HPDE6-E6E7 (cell line): ENCODE results near the gene NCK2.
A peak's percentile ranks its signal among the peaks of the same experiment; 100 is the strongest.

ENCODE experiments used
- DNase-seq: peaks from one replicate; pipeline ENCODE4 v3.0.0; 2011; ENCODE audit warnings: missing footprints; ENCODE audit errors: extremely low spot score

NCK2 gene

DNA sequence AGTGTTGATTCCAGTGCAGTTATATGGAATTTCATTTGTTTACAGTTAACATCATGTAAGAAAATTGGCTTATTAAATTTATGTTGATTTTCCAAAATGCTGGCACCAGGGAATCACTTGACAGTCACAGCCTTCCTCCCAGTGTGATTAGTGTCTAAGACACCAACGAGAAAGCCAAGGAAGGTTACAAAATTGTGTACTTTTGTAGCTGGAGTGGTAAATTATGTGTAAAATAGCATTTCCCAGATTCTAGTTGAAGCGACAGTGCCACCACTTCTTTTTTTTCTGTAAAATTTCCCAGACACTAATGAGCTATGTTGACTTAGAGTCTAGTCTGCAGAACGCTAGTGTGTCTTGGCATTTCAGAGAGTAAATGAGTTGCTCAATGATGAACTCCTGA lies 101.3 kb downstream of the NCK2 start:
- no peak for DNase-seq

DNA sequence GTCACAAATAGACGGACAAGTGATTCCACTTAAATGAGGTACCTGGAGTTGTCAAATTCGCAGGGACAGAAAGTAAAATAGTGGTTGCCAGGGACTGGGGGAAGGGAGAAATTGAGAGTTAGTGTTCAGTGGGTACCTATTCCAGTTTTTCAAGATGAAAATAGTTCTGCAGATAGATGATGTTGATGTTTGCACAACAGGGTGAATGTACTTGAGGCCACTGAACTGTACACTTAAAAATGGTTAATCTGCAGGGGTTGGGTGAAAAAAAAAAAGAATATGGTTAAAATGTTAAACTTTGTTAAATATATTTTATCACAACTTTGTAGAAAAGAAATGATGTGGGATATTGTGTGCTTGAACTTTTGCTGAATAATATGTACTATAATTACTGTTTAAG lies 102.3 kb downstream of the NCK2 start:
- DNase-seq, result no peak

DNA sequence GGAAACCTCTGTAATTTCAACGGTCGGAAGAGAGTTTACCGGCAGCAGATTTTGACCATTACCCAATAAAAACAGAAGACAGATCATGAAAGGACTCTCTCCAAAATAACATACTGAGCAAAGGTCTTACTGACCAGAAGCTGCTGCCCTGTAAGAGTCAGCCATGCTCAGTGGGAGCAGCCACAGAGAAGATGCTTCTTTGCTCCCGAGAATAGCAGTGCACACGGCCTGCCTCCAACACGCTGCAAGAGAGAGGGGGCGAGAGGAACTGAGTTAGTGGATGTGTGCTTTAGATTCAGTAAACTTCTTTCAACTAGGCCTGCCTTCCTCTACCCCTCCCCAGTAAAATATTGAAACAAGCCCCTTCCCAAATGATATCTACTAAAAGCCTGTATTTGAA lies 103.7 kb downstream of the NCK2 start:
- DNase-seq, result no peak

DNA sequence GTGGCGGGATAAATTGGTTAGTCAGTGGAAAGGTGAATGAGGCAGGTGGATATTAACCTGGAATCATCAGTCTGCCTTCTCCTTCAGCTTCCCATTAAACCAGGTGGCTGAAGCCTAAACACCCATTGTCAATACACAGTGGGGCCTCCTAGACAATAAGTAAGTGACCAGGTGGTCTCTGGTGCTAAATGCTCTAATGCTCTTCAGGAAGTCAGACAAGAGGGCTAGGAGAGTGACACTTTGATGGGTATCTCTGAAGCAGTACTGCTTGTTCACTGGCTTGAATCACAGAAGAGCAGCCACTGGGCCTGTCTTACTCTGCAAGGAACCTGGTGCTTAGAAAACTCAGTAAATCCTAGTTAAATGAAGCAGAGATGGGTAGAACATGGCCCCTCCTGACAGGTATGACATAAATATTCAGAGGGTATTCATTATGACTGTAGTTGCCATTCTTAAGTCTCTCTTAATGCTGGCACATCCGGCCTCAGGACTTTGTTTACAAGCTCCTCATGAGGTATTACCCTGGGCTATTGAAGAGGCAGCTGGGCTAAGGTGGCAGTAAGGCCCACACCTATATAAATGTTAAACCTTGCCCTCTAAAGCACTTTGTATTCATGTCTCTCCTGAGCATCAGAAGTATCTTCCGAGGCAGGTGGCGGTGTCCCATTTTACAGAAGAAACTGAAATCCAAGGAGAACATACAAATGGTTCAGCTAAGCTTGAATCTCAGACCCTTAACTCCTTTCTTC lies 104.9 kb downstream of the NCK2 start:
- no peak for DNase-seq

DNA sequence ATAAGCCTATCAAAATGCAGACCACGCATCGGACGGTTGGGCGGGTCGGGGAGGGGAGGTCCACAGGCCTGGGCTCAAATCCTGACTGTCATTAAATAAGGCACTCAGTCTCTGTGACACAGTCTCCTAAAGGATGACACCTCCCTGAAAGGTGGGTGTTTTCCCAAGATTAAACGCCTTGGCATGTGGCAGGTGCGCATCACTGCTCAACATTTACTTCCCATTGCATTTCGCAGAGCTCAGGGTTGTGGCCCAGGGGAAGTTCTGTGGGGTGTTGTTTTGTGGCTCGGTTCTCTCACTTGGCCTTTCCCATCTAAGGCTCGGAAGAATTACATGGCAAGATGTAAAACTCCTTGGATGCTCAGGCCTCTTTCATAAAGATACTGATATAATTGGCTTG lies 107.4 kb downstream of the NCK2 start:
- DNase-seq, result no peak

DNA sequence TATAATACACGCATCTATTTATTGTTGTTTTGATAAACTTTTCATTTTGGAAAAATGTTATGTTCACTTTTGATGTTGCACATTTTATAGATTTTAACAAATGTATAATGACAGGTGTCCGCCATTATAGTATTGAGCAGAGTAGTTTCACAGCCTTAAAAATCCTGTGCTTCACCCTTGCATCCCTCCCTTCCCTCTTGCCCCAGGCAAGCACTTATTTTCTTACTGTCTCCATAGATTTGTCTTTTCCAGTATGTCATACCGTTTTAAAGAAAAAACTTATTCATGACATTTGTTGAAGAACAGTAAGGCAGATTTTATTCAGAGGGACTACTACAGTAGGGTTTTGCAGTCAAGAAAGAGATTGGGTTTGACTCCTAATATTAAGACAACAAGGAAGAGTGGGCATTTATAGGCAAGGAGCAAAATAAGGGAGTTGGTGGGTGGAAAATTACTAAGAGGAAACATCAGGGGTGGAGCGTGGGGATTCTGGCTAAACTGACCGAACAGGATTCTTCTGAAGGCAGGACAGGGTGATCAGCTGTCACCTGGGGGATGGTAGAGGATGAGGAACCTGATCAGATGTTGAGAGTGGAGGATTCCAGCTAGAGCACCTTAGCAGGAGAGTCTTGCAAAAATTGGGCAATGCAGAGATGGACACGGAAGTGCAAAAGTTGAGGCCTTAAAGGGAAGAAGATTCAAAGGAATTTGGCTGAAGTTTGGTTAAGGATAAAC lies 108.8 kb downstream of the NCK2 start:
- DNase-seq, result peak; percentile 50

DNA sequence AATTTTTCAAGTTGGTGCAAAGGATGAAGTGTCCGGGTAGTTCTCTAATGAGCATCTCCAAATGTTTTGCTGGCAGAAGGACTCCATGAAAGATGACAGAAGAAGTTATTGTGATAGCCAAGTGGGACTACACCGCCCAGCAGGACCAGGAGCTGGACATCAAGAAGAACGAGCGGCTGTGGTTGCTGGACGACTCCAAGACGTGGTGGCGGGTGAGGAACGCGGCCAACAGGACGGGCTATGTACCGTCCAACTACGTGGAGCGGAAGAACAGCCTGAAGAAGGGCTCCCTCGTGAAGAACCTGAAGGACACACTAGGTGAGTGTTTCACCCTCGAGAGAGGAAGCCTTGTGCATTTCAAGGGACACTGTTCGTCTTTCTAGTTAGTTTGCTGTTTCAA lies 110.3 kb downstream of the NCK2 start:
- no peak for DNase-seq

DNA sequence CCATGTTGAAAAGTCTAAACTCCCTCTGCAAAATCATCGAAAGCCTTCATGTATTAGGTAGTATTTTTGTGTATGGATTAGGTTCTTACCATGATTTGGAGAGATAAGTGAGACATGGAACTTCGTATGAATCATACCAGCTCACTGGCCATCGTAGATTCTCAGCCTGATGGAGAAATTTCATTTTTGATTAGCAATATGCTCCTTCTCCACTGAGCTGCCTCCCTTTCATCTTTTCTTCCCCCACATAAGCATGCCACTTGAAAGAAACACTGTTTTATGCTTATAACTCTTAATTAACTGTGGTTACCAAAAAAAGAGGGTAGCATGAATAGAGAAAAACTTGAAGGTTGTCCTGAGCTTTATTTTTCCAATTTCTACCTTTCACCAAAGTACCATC lies 111.9 kb downstream of the NCK2 start:
- DNase-seq, result no peak

DNA sequence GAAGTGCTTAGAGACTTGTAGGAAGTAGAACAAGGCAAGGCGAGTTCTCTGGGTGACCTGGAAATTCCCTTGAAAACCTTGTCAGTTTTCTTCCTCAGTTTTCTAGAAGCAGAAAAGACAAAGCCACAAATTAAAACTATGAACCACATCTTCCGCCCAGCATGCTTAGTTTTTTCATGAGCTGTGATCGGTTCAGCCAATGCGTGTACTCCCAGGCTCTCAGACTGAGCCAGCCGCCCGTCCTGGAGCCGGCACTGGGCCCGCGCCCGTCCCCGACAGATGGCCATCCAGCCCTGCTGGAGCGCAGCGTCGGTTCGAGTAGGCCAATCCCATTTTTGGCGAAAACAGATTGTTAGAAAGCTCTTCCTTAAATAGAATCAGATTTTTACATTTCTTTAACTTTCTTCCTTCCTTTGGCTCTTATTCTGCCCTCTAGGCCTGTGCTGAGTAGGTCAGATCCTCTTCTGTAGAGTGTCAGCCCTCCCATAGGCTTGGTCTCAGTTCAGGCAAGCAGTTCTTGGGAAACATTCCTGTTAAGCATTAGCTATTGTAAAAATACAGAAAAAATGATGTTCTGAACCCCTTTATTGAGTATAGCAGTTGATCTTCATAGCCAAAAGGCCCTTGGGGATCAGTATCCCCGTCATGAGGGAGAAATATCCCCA lies 112.5 kb downstream of the NCK2 start:
- no peak for DNase-seq

DNA sequence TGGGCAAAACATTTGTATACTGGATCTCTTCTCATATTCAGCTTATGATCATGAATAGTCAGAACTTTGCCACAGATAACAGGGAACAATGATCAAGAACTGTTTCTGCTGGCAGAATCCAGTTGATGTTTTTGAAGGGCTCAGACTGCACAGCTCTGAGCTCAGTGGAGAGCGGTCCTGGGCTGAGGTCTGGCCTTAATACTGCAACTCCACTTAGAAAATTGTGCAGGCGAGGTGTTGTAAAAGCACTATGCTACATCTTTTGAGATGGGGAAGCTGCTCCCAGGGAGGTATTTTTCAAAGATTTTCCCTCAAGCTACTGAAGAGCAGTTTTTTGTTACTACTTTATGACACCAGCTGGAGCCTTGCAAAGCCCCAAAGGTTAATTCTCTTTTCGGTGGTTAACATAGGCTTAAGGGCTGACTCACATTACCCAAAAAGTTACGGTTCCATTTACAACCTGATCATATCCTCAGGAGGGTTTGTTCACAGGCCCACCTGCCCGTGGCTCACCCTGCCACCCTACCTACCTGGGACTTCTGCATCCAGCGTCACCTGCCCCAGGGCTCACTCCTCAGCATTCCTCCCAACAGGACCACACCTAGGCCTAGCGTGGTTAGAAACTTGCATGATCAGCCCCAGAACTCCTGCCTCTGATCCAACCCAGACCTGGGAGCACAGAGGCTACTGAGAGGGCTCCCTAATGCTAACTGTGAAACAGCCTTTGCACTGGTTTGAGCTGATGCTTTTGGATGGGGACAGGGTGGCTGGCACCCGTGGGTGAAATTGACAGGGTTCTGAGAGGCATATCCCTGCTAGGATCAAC lies 114.4 kb downstream of the NCK2 start:
- DNase-seq, result no peak

DNA sequence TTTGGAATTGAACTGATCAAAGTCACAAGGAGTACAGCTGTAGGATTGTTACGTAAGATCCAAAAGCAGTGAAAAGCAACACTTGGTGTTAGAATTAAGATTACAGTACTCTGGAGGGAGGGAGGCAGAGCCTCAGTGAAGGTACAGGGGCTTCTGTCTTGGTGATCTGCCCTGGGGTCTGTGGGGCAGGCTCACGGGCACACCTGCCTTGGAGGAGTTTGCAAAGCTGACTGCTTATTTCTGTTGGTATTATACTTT lies 114.9 kb downstream of the NCK2 start:
- DNase-seq, result no peak

DNA sequence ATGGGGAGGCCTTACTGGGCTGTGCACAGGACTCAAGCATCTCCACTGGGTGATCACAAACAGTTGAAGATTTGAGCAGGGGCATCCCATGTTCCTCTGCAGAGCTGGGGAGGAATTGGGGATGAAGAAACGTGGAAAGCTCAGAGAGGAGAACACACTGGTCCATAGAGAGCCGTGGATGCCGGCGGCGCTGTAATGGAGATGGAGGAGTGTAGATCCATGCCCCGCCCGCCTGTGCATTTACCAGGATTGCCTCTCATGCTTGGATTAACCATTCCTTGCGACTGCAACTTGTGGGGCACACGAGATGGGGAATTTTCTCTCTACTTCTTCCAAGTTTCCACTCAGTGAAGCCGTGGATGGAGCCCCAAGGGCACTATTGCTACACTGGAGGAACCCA lies 115.9 kb downstream of the NCK2 start:
- DNase-seq, result no peak

DNA sequence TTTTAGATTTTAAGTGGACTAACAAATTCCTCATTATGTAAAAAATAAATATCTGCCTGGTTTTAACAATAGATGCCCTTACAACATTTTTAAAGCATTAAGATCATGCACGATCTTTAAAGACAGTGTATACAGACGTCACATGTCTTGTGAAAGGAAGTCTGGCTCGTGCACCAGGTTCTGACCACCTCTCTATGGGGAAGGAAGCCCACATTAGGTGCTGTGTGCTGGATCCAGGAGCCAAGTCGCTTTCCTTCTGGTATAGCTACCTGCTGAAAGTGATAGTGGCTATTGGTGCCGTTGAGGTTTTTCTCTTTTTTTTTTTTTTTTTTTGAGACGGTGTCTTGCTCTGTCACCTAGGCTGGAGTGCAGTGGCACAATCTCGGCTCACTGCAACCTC lies 116.5 kb downstream of the NCK2 start:
- DNase-seq, result no peak

DNA sequence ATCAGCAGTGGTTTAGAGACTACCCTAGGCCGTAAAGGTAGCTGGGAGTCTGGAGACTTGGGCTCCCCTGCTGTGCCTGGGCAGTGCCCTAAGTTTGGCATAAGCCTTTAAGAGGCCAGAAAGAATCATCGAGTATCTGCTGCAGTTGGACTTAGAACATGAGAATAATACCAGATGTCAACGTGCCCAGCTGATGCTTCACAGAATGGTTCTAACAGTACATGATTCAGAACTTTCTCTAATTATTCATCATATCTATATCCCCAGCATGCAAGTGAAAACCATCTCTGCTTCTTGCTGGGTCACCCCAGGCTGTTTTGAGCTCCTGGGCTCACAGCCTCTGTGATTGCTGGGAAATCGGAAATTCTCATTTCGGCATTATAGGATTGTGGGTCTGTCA lies 118.1 kb downstream of the NCK2 start:
- DNase-seq, result no peak

DNA sequence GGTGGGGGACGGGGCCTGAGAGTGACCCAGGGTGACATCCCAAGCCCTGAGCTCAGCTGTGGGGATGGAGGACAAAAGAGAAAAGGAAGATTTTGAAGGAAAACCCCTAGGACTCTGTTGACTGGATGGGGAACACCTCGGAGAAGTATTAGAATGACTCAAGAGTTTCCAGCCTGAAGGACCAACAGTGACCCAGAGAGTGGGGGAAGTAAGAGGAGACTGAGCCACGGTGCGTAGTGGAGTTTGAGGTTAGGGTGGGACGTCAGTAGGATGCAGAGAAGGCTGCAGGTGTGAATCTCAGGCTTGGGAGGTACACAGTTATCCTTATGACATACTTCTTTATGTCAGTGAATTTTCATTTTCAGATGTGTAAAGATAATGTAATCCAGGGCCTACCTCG lies 119.5 kb downstream of the NCK2 start:
- no peak for DNase-seq

DNA sequence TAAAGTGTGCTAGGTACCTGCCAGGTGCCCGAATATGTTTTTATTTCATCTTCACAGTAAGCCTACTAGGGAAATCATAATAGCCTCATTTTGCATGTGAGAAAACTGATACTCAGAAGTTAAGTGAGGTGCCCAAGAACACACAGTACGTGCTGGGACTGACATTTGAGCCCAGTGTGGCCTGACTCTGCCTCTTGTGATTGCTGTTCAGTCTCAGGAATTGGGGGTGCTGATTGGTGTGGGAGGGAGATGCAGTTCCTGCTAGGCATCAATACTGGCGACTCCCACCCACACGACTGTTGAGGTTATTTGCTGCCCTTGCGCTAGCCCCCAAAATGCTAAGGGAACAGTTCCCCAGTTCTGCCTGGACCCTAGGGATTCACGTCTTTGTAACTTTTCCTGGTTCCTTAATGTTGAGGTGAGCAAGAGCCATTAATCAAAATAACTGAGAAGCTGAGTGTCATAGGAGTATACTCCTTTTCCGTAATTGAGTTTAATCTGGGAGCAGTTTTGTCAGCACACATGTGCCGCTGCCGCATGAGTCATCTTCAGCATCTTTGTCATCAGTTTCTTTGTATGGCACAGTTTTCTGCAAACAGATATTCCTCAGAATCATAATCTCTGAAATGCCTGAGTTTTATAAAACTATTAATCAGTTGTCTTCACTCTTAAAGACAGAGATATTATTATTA lies 120.7 kb downstream of the NCK2 start:
- DNase-seq, result no peak

DNA sequence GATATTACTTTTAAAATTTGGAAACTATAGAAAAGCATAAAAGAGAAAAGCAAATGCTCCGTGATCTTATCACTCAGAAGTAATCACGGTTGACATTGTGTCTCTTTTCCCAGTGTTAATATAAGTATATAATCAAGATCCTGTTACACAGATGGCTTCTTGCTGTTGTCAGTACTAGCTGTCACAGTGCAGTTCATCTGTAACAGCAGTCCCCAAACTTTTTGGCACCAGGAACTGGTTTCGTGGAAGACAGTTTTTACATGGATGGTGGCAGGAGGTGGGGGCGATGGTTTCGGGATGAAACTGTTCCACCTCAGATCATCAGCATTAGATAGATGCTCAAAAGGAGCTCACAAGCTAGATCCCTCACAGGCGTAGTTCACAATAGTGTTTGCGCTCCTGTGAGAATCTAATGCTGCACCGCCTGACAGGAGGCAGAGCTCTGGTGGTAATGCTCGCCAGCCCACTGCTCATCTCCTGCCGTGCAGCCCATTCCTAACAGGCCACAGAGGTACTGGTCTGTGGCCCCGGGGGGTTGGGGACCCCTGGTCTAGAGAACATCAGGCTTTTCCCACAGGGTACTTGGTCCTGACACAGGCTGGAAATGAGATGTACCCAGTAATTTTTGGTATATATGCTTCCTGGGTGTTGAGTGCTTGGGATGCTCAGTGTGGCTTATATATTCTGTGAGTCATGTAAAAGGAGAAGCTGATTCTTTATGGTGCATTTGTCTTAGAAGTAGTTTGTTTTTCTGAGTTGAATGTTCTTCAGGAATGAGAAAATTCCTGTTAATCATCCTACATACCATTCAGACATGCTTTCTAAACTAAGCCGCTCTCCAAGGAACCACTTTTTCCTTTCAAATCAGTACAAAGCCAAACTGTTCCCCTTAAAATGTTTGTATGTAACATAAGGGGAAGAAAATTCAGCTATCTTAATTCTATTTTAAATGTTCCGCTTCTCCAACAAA lies 121.8 kb downstream of the NCK2 start:
- no peak for DNase-seq

DNA sequence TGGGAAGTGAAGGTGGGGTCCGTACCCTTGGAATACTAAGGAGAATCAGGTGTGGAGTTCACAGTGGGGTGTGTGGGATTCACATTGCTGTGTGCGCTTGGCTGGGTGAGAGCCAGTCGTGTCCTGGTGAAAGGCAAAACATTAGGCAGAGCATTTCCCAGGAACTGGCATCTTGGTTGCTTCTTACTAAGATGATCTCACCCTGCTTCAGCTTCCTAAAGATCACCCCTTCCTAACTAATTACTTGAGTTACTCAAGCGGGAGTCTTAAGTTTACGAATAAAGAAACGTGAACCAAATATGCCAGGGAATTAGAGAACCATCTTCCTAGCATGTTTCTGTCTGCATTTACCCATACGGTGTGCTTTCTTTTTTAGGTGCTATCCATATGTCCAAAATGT lies 122.9 kb downstream of the NCK2 start:
- no peak for DNase-seq

DNA sequence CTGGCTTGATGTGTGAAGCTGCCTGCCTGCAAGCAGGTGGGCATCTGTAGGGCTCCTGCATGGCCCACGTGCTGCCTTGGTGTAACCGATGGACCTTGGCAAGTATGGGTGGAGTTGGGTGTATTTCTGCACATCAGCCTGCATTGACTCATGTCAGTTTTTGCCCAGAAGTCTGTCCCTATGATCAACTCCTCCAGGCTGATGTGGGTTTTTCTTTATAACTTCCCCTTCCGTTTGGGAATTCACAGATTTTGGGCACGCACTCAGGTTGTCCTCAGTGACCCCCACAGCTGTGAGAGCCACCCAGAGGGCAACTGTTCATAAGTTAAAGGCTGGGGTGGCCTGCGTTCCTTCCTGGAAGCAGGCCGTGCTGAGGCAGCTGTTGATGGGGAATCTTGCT lies 123.3 kb downstream of the NCK2 start:
- DNase-seq, result no peak

DNA sequence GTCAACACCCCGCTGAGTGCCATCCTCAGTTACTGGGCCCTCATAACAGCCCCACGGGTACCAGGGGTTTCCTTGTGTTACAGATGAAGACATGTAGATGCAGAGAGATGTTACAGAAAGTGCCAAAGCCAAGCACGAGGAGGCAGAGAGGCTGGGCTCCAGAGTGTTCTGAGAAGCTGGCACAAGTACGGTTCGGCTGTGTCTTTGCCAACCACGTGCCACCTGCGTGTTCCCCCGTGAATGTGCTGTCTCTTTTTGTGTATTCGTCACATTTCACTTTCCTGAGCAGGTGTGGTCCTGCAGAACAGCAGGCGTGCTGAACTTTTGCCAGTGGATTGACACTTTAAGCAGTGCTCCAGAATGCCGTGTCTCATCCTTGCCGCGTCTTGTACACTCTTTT lies 124.6 kb downstream of the NCK2 start:
- no peak for DNase-seq

DNA sequence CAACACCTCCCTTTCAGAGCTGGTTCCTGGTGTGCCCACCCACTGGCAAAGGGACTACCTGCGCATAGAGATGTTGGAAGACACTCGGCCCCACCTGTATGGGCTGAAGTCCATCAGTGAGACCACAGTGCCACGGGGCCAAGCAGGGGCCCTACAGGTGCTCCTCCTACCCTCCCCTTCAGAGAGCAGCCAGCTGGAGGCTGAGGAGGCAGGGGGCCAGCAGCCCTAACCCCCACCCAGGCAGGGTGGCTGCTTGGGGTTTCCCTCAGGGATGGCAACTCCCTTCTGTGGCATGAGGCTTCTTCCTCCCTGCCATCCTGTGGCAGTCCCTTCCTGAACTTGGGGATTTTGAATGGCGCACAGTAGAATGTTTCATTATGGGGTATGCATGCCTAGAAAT lies 125.3 kb downstream of the NCK2 start:
- no peak for DNase-seq
